HG03521 (cell line): ENCODE measurements around the gene PIK3R3.

ENCODE experiments used
- ATAC-seq: cut with Tn5 transposase; IDR thresholded peaks from one replicate; pipeline ENCODE4 v1.9.1; 2021; ENCODE audit warnings: mild to moderate bottlenecking, moderate library complexity; ENCODE audit not compliant: unreplicated experiment

The PIK3R3 gene

GRCh38 chr1:45999507-45999906 lies 132.9 kb downstream of the PIK3R3 start:
- no peak for ATAC-seq

GRCh38 chr1:45998020-45998617 lies 134.3 kb downstream of the PIK3R3 start:
- ATAC-seq: no peak

GRCh38 chr1:45995298-45995697 lies 137.1 kb downstream of the PIK3R3 start:
- ATAC-seq: no peak

GRCh38 chr1:45994423-45994822 lies 138.0 kb downstream of the PIK3R3 start:
- ATAC-seq: no peak
